GM18519 (cell line): ENCODE measurements around the gene FHL5.
"Not testable (repeated sequence)": the region's sequence is repeated elsewhere in the genome, so short reads cannot be mapped to it uniquely, and the experiment has no call there.

Experiments
- ATAC-seq: cut with Tn5 transposase; IDR thresholded peaks from one replicate; pipeline ENCODE4 v1.9.1; 2021; ENCODE audit warnings: mild to moderate bottlenecking, moderate library complexity; ENCODE audit not compliant: unreplicated experiment, low FRiP score

Gene FHL5

GRCh38 chr6:96562886-96563285 is at the start of gene FHL5:
FHL5 (plus strand) TSS chr6:96563128; CDS start chr6:96603614, 40,486 bp downstream.
- ATAC-seq: no peak

GRCh38 chr6:96520171-96521115 is 42.5 kb upstream of the FHL5 start:
- no peak for ATAC-seq

GRCh38 chr6:96521306-96521643 is 41.7 kb upstream of the FHL5 start:
- peak; percentile 4 for ATAC-seq

- ATAC-seq: peak; percentile 98
These were observed 41.1 kb upstream of the FHL5 start, which contains the start of gene UFL1 for GRCh38 chr6:96521644-96522464. UFL1 (plus strand) TSS chr6:96521806; CDS start chr6:96521874, 68 bp downstream.

- ATAC-seq: peak; percentile 29
These were observed 40.4 kb upstream of the FHL5 start for GRCh38 chr6:96522465-96523009.

- no peak for ATAC-seq
These were observed 34.7 kb upstream of the FHL5 start for GRCh38 chr6:96528193-96528592.

GRCh38 chr6:96532399-96532798 is 30.5 kb upstream of the FHL5 start:
- no peak for ATAC-seq

GRCh38 chr6:96537726-96538125 is 25.2 kb upstream of the FHL5 start:
- no peak for ATAC-seq

- no peak for ATAC-seq
These were observed 20.2 kb upstream of the FHL5 start for GRCh38 chr6:96542702-96543101.

GRCh38 chr6:96545882-96546281 is 17.0 kb upstream of the FHL5 start:
- ATAC-seq: no peak

GRCh38 chr6:96547654-96548053 is 15.3 kb upstream of the FHL5 start:
- ATAC-seq: no peak

- no peak for ATAC-seq
These were observed 8.4 kb upstream of the FHL5 start for GRCh38 chr6:96554558-96554957.

- not testable (repeated sequence) for ATAC-seq
These were observed 3.2 kb upstream of the FHL5 start for GRCh38 chr6:96559740-96560139.

- ATAC-seq: peak; percentile 64
These were observed 925 bp downstream of the FHL5 start for GRCh38 chr6:96563853-96564252.

GRCh38 chr6:96570053-96570452 is 7.1 kb downstream of the FHL5 start:
- no peak for ATAC-seq

GRCh38 chr6:96571551-96571950 is 8.6 kb downstream of the FHL5 start:
- ATAC-seq: no peak

GRCh38 chr6:96575359-96575758 is 12.4 kb downstream of the FHL5 start:
- ATAC-seq: no peak

- ATAC-seq: no peak
These were observed 13.3 kb downstream of the FHL5 start for GRCh38 chr6:96576221-96576620.

- no peak for ATAC-seq
These were observed 19.1 kb downstream of the FHL5 start for GRCh38 chr6:96582021-96582420.

- no peak for ATAC-seq
These were observed 19.5 kb downstream of the FHL5 start for GRCh38 chr6:96582436-96582835.

GRCh38 chr6:96604420-96604819 is 41.5 kb downstream of the FHL5 start:
- ATAC-seq: no peak
